GM18858 (cell line): Measurements from ENCODE around the gene CCDC27.

Experiments
- ATAC-seq: cut with Tn5 transposase; IDR thresholded peaks from one replicate; pipeline ENCODE4 v1.9.1; 2021; ENCODE audit not compliant: unreplicated experiment

CCDC27 gene

DNA sequence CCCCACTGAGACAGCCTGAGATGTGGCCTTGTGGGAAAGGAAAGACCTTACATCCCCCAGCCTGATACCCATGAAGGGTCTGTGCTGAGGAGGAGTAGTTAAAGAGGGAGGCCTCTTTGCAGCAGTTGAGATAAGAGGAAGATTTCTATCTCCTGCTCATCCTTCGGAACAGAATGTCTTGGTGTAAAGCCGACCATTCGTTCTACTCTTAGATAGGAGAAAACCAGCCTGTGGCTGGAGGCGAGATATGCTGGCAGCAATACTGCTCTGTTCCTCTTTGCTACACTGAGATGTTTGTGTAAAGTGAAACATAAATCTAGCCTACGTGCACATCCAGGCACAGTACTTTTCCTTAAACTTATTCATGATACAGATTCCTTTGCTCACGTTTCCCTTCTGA, 1.5 kb upstream of the CCDC27 start:
- no peak for ATAC-seq

GRCh38 chr1:3753656-3754454, 1.6 kb downstream of the CCDC27 start:
- no peak for ATAC-seq

DNA sequence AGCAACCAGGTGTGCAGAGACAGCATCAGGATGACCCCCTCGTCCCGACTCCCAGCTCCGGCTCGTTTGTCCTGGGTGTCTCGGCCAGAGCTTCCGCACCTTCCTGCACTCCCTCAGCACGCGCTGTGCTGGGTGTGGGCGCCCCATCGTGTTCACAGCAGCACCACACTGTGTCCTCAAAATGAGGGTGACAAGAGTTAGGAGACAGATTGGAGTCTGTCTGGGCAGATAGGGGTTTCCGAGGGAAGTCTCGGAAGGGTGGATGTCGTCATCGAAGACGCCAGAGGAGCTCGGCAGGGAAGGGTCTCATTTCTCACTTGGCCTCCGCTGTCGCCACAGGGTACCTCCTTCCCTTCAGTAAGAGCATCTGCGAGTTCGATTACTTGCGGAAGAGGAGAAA, 4.1 kb downstream of the CCDC27 start:
- ATAC-seq: no peak

- ATAC-seq: no peak
Measured at GRCh38 chr1:3759164-3759563, 6.9 kb downstream of the CCDC27 start.

GRCh38 chr1:3759796-3760195, 7.5 kb downstream of the CCDC27 start:
- no peak for ATAC-seq

GRCh38 chr1:3761296-3762010, 9.2 kb downstream of the CCDC27 start:
- ATAC-seq: no peak

GRCh38 chr1:3762151-3762872, 10.1 kb downstream of the CCDC27 start:
- no peak for ATAC-seq

DNA sequence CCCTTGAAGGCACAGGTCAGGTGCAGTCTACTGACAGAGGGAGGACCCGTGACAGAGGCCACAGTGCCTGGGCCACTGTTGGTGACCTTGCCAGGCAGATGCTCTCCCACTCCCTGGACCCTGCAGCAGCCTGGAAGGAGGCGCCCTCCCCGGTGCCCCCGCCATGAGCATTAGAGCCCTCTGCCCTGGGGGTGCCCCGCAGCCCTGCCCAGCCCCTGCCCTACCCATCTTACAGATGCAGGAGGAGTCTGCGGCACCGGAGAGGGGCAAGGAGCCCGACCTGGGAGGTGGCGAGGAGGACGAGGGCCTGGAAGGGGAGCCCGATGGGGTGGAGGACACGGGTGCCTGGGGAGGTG, 10.6 kb downstream of the CCDC27 start:
- no peak for ATAC-seq

GRCh38 chr1:3763351-3764125, 11.3 kb downstream of the CCDC27 start:
- ATAC-seq: no peak

- ATAC-seq: no peak
Measured at GRCh38 chr1:3767328-3767925, 15.2 kb downstream of the CCDC27 start.

DNA sequence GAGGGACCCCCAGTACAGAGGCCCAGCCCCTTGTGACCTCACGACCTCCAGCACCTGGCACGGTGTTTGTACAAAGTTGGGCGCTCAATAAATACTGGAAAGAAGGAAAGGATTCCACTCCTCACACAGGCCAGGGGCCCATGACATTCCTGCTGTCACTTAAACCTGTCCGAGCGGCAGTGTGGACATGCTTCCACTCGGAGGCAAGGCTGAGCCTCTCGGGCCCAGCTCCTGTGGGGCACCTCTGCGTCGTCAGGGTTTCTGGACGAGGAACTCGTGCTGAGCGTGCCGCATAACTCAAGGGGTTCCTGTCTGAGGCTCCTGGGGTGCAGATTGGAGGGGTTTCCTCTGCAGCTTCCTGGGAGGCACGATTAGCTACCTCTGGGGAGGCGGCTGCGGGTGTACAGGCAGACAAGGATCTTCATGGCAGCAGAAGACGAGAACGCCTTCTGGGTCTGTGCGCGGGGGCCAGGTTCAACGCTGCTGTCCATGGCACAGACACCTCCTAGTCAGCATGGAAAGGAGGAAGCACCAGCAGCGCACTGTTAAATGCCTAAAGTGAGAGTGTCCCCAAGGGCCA, 16.7 kb downstream of the CCDC27 start:
- no peak for ATAC-seq

- no peak for ATAC-seq
Measured at GRCh38 chr1:3770047-3770765, 18.0 kb downstream of the CCDC27 start.

GRCh38 chr1:3771108-3772026, 19.1 kb downstream of the CCDC27 start:
- no peak for ATAC-seq

DNA sequence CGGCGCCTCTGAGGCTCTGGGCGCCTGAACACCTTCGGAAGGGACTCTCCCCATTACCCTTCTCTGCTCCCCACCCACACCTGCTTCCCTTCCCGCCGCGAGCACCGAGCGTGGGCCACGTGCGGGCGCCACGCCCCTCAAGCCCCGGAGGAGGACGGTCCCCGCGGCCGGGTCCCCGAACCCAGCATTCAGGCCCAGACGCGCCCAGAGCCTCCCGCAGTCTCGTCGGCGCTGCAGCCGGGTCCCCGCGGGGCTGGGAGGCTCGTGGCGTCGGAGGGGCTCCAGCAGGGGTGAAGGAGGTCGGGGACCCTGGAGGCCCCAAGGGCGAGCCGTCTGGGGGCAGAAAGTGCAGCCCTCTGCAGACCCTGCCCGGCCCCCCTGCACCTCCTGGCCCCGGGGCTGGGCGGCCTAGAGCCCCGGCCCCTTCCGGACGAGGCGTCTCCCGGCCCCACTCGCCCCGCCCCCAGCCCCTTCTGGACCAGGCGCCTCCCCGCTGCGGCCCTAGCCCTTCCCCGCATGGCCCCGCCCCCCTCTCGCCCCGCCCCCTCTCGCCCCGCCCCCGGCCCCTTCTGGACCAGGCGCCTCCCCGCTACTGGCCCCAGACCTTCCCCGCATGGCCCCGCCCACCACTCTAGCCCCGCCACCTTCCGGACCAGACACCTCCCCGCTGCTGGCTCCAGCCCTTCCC, 19.9 kb downstream of the CCDC27 start:
- ATAC-seq: no peak

DNA sequence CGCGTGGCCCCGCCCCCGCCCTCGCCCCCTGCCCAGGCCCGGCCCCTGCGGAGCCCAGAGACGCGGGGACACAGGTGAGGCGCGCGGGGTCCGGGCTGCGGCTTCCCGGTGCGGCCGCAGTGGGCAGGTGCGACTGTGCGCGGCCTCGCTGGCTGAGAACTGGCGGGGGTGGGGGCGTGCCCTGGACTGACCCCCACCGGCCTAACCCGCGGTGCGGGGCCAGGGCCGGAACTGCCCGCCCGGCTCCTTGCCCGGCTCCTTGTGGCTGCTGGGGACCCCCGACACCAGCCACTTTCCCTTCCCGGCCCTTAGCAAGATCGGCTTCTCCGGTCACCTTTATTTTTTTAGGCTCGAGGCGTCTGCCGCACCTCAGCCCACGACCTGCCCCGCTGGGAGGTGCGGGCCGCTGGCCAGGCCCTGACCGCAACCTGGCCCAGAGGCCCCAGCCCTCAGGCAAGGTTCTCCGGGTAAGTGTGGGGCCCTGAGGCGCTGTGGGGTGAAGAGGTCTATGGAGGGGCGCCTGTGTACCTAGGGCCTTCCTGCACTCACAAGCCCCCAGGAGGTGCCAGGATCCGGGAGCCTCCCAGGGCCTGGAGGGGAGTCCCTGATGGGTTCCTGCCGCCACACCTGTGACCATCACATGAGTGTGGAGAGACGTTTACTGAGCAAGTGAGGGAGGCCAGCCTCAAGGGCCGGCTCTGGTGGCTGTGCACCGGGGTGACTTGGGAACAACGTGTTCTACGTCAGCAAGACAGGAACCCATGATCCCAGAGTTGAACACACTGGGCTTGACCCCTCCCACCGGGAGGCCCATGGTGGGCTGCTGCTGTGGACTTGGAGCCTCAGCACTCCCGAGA, 20.7 kb downstream of the CCDC27 start, which contains the start of gene SMIM1:
Gene SMIM1 (plus strand): TSS at position 35 of the 857 bp plus-strand sequence. CDS start 2,625 bp downstream, outside the sequence.
- ATAC-seq: no peak

DNA sequence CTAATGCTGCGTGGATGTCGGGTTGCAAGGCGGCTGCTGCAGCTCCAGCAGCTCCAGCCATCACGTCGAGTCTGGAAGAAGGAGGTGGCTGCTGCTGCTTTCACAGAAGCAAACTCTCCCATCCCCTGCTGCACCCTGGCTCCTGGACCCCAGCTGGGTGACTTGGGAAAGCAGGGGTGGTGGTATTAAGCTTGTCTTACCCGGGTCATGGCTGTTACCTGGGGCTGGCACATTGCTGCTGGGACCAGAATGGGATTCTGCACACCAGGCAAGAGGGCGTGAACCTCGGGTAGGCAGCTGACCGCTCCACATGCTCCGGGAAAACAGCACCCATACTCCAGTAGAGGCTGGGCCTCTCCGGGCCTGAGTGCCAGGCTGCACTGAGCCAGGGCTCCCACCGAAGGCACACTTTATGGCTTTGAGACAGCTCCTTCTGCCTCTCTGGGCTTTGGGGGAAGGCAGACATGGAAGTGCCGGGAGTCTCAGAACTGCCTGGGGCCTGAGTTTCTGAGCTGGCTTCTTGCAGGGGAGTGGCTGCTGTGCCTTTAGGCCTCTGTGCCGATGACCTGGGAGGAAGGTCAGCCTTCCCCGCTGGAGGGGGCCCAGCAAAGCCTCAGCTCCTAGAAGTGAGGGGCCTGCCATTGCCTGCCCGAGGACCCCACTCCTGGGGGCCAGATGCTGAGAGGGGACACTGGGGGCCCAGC, 21.5 kb downstream of the CCDC27 start:
- ATAC-seq: no peak
